ENCODE data around the gene CBX2.

The CBX2 gene

DNA sequence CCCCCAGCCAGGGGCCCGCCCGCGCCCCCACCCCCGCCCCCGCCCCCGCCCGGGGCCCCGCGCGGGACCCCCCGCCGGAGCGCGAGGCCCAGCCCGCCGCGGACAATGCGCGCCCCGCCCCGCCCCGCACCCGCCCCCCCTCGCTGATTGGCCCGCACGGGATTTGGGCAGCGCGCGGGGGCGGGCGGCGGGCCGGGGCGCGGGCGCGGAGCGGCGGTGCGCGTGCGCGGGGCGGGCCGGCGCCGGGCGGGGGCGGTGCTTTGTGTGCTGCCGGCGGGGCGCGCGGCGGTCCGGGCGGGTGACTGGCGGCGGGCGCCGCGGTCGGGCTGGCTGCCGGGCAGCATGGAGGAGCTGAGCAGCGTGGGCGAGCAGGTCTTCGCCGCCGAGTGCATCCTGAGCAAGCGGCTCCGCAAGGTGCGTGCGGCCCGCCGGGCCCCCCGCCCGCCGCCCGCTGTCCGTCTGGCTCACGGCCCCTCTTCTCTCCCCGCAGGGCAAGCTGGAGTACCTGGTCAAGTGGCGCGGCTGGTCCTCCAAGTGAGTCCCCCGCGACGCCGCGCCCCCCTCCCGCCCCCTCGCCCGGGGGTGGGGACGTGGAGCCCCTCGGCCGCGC lies at the start of gene CBX2:
TSS of gene CBX2 (plus strand) at position 255 of the 610 bp plus-strand sequence. CDS start at position 343, 88 bp downstream.
- DNase-seq: peak; percentile 50

DNA sequence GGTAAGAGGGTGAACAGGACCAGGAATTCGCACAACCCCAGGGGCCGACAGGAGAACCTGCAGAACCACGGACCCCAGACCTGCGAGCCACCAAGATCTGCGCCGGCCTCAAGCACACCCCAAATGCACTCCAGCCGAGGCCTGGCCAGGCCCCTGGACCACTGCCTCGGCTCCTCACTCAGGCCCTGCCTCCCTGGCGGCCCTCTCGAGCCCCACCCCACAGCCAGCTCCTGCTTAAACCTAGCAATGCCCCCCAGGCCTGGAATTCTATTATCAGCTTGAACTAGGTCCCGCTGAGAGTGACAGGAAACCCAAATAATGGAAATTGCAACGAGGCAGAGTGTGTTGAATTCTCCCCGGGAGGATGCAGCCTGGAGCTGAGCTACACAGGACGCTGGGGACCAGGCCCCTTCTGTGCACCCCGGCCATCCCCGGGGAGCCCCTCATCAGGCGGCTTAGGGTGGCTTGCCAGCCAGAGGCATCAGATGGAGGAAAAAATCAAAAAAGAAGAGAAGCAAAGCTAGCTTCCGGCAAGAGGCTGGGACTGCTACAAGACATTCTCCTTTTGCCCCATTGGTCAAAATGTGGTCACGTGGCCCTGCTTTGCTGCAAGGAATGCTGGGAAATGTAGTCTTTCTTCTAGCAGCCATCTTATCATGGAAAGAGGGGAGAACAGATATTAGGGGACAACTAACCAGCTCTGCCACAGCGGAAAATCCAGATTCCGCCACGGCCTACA lies 49.6 kb upstream of the CBX2 start:
- DNase-seq: peak; percentile 77

DNA sequence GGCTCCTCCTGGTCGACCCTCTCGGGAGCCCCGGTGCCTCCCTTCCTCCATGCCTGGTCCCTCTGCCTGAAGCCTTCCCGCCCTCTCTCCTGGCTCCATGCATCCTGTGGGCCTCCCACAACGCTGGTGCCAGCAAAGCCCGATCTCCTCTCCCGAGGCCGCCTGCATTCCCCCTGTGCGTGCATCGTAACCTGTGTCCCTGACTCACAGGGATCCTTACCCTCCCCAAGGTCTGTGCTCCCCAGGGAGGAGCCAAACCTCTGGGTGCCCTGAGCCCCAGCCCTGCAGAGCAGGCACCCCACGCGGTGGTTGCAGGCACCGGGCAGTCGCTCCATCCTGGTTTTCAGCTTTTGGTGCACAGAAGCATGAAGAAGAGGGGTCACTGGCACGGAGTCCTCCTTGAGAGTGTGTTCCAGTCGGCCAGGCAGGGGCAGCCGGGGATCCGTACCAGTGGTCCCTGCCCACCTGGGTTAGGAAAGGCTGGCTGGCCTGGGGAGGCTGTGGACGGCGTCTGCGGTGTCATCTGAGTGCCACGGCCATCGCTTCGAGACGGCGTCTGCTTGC lies 49.0 kb upstream of the CBX2 start:
- DNase-seq: no peak

DNA sequence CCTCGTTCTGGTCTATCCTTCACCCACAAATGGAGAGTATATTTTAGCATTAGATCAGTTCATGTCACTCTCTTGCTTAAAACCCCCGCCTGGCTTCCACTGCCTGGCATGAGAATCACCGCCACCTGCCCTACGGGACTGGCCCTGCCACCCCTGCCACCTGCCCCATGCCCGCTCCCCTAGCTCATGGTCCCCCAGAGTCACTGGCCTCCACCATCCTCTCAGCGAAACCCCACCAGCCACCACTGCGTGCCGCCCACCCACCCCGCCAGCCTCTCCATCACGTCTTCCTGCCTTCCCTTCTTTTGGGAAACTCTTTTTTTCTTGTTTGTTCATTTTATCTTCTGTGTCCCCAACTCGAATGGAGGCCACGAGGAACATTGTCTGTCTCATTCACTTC lies 48.2 kb upstream of the CBX2 start:
- no peak for DNase-seq

GRCh38 chr17:79730437-79730768 lies 47.5 kb upstream of the CBX2 start:
- DNase-seq: no peak

DNA sequence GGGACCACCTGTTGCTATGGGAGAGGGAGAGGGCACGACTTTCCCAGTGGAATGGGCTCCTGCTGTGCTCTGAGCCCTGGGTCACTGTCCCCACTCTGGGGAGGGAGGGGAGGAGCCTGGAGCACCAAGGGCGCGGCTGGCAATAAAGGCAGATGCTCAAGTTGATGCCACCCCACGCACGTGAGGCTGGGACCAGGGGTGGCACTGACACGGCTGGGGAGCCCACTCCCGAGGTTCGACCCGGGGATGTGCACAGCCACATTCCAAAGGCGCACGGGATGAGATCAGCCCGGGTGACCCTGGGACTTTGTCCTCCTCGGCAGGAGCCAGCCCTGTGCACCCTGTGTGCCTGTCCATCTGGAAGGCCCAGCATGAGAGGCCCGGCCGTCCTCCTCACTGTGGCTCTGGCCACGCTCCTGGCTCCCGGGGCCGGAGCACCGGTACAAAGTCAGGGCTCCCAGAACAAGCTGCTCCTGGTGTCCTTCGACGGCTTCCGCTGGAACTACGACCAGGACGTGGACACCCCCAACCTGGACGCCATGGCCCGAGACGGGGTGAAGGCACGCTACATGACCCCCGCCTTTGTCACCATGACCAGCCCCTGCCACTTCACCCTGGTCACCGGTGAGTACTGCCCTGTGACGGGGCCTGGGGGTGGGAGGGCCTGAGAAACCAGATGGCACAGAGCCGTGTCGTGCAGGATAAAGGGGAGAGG lies 47.0 kb upstream of the CBX2 start, which contains the start of gene ENPP7:
TSS of gene ENPP7 (plus strand) at position 175 of the 715 bp plus-strand sequence. CDS start at position 372, 197 bp downstream.
- no peak for DNase-seq

DNA sequence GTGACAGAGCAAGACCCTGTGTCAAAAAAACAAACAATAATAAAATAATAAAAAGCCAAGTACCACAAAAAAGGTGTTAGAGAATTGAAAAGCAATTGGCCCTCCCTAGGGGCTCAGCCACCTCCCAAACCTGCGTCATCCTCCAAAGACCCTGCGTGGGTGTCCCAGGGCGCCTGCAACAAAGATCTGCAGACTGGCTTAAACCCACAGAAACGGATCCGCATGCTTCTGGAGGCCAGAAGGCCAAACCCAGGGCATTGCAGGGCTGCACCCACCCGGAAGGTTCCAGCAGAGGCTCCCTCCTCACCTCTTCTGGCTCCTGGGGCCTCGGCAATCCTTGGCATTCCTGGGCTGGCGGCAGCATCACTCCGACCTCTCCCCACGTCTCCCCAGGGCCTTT lies 45.7 kb upstream of the CBX2 start:
- DNase-seq: no peak

GRCh38 chr17:79732804-79733691 lies 44.9 kb upstream of the CBX2 start:
- DNase-seq: no peak

DNA sequence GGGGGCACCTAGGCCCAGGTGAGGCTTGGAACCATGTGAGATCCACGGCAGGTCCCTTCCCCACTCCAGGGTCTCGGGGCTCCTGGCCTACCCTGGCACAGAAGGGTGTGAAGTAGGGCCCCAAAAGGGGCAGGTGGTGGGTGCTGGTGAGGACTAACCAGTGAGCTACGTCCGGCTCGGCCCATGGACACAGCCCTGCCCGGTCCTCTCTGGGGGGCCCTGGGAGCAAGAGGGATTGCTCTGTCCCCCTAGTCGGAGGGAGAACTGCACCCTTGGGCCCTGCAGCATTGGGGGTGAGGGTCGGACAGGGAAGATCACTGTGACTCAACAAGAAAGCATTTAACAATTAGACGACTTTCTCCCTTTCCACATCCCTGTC lies 44.3 kb upstream of the CBX2 start:
- DNase-seq: no peak

DNA sequence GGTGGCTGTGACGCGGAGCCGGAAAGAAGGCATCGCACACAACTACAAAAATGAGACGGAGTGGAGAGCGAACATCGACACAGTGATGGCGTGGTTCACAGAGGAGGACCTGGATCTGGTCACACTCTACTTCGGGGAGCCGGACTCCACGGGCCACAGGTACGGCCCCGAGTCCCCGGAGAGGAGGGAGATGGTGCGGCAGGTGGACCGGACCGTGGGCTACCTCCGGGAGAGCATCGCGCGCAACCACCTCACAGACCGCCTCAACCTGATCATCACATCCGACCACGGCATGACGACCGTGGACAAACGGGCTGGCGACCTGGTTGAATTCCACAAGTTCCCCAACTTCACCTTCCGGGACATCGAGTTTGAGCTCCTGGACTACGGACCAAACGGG lies 42.9 kb upstream of the CBX2 start:
- no peak for DNase-seq

- no peak for DNase-seq
These were observed 40.7 kb upstream of the CBX2 start for GRCh38 chr17:79737046-79737921.

DNA sequence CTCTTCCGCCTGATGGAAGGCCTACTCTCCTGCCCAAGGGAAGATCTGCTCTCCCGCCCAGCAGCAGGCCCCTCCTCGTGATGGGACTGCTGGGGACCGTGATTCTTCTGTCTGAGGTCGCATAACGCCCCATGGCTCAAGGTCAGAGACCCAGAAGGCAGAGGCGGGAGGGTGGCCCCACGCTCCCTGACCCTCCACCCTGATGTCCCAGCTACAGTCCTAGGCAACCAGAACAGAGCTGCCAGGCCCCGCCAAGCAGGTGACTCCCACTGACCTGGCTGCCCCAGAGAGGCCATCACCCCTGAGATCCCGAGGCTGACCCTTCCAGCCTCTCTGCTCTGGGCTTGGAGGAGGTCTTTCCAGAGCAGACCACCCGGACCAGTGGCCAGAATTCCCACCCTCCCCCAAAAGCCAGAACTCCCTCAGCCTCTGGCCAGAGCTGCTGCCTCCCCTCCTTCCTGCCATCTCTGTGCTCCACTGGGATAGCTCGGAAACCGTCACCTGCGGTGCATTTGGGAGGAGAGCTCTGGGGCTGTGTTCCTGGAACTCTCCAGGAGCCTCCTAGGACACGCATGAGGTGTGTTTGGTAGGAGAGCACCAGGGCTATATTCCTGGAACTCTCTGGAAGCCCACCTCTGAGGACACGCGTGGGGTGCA lies 39.9 kb upstream of the CBX2 start:
- DNase-seq: no peak

DNA sequence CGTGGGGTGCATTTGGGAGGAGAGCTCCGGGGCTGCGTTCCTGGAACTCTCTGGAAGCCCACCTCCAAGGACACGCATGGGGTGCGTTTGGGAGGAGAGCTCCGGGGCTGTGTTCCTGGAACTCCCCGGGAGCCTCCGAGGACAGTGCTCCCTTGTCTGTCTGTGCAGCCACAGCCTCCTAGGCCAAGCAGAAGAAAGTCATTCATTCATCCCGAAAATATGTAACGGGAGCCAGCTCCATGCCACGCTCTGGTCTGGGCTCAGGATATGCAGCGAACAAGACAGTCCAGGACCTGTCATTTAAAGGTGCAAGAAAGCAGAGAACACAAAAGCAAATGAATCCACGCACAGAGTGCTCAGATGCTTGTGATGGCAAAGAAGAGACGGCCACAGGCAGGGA lies 39.3 kb upstream of the CBX2 start:
- DNase-seq: no peak

DNA sequence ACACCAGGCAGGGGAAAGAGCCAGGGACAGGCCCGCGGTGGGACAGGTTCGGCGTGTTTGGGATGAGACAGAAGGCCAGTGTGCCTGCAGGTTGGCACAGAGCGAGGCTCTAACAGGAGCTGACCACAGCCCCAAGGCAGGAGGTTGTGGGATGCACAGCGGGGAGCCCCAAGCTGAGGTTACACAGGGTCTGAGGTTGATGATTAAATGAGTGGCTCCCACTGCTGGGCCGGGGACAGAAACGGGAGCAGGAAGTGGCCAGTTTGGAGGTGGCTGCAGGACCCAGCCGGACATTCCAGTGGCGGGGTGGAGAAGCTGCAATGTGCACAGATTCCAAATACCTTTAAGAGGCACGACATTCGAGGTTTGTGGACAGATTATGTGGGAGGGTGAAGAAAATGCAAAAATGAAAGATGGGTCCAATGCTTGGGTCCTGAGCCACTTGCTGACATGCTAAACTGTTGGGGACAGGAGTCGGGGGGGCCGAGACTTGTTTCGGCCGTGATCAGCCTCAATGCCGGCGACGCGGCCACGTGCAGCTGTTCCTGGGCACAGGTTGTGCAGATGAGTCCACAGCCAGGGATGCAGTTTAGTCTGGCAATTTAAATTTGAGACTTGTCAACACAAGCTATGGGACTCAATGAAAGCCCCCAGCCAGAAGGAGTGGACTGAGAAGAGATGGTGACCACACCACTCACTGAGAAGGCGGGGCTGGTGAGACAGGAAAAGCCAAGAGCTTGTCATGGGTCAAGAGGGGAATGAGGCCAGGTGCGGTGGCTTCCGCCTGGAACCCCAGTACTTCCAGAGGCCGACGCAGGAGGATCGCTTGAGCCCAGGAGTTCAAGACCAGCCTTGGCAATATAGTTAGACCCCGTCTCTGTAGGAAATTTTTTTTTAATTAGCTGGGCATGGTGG lies 38.5 kb upstream of the CBX2 start:
- no peak for DNase-seq

GRCh38 chr17:79740413-79740812 lies 37.5 kb upstream of the CBX2 start:
- DNase-seq: no peak

GRCh38 chr17:79741401-79741750 lies 36.6 kb upstream of the CBX2 start:
- no peak for DNase-seq

GRCh38 chr17:79741751-79742588 lies 36.0 kb upstream of the CBX2 start:
- peak; percentile 22 for DNase-seq

GRCh38 chr17:79742589-79742918 lies 35.4 kb upstream of the CBX2 start:
- no peak for DNase-seq

DNA sequence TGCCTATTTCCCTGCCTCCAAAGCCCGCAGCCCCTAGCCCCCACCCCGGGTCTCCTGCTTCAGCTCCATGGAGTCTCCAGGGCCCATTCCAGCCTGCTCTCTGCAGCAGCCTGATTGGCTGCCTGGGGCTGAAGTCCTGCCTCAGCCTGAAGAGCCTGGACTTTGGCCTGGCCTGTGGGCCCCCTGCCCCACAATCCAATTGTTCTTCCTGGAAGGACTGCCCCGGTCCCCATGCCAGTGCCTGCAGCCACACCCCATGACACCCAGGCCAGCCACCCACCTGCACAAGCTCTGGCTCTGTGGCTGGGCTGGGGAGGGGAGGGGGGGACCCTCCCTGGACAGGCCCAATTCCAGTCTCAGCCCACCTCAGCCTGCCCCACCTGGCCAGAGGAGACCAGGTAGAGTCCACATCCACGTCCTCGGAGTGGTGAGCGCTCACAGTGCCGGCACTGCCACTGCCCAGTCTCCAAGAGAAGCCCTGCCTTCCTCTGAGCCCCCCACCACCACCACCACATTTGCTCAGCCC lies 34.9 kb upstream of the CBX2 start:
- no peak for DNase-seq

All from kidney glomerular epithelial cell (primary cell).